Stimulated activated CD4-positive, alpha-beta T cell treated with anti-CD3 and anti-CD28 coated beads, TNF-alpha, amount 100 ng/mL, for 24 hours (primary cell): ENCODE data around the gene TSPYL4.

Experiments used
- DNase-seq, 3 experiments: peaks; one replicate each; pipeline ENCODE4 v3.0.0-alpha.2; 2020; ENCODE audit warnings: low read depth in 3 of 3

Gene TSPYL4

GRCh38 chr6:116271149-116271708 lies 17.4 kb upstream of the TSPYL4 start:
- DNase-seq: no peak

DNA sequence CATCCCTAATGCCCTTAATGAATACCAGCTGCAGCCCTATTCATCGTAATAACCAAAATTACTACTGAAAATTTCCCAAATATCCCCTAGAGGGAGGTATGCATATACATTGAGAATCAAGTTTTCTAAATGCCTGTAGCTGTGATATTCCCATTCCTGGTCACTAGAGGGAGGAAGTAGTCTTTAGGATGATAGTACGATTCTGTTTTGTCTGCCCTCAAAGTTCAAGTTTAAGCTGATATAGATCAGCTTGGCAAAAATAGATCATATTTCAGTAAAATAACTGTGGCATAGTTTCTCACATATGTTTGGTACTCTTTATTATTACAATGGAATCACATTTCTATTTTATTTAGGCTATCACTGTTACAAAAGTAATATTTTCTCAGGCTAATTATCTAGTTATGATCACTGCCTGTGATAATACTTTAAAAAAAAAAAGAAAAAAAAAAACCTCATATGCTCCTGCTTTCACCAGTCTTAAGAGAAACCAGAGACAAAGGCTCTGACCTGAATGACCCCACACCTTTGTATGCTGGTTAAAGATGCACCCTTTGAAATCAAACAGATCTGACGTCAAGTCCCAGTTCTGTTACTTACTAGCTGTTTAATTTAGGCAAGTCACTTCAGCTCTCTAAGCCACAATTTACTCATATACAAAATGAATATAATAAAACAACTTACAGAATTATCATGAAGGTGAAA lies 14.9 kb upstream of the TSPYL4 start:
- DNase-seq: no peak

- no peak for DNase-seq
Observed at GRCh38 chr6:116267836-116268588, 14.1 kb upstream of the TSPYL4 start.

DNA sequence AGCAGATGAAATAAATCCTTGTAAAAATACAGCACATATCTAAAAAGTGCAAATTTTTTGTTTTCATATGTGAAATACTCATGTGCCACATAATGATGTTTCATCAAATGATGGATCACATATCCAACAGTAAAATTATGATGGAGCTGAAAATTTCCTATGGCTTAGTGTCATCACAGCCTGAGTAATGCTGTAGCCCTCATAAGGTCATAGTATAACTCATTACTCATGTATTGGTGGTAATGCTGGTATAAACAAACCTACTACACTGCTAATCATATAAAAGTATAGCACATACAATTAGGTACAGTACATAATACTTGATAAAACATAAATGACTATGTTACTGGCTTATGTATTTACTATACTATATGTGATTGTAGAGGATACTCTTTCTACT lies 12.9 kb upstream of the TSPYL4 start:
- DNase-seq: no peak

DNA sequence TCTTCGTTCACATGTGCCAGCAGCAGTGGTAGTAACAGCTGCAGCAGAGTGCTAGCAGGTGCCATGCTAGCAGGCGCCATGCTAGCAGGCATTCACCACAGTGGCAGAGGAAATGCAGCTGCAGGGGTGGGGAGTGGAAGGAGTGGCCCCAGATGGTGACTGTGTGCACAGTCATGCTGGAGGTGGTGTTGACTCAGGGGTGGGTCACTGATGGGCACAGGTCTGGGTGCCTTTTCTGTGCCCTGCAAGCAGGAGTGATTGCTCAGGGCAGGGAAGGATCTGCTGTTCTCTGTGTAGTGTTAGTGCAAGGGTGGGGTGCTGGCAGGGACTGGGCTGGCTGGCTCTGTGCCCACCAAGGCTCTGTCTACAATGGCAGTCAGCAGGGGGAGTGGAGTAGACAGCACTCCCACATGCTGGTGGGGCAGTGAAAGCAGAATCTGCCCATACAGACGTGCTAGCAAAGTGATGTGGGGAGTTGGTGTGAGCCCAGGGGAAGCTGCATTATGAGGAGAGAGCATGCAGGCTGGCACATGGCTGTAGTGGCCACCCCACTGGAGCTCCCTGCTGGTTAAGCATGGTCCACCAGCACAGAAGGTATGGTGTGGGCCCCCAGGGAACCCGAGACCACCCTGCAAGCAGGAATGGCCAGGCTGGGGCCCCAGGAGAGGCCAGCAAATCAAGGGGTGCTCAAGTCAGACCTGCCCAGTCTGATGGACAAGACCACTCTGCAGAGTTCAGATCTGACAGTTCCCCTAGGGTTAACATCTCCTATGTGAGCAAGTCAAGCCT lies 11.4 kb upstream of the TSPYL4 start:
- DNase-seq: no peak

DNA sequence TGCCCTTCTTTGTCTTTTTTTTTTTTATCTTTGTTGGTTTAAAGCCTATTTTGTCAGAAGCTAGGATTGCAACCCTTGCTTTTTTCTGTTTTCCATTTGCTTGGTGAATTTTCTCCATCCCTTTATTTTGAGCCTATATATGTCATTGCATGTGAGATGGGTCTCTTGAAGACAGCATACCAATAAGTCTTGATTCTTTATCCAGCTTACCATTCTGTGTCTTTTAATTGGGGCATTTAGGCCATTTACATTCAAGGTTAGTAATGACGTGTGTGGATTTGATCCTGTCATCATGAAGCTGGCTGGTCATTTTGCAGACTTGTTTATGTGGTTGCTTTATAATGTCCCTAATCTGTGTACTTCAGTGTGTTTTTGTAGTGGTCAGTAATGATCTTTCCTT lies 9.5 kb upstream of the TSPYL4 start:
- DNase-seq: no peak

DNA sequence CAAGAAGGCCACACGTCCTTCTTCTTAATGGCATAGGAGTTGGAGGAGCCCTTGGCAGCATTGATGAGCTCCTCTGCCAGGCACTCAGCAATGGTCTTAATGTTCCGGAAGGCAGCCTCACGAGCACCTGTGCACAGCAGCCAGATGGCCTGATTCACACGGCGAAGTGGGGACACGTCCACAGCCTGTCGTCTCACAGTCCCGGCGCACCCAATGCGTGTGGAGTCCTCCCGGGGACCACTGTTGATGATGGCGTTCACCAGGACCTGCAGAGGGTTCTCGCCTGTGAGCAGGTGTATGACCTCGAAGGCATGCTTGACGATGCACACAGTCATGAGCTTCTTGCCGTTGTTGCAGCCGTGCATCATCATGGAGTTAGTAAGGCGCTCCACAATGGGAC lies 4.6 kb upstream of the TSPYL4 start:
- no peak for DNase-seq

GRCh38 chr6:116256694-116257093 lies 2.8 kb upstream of the TSPYL4 start:
- no peak for DNase-seq

DNA sequence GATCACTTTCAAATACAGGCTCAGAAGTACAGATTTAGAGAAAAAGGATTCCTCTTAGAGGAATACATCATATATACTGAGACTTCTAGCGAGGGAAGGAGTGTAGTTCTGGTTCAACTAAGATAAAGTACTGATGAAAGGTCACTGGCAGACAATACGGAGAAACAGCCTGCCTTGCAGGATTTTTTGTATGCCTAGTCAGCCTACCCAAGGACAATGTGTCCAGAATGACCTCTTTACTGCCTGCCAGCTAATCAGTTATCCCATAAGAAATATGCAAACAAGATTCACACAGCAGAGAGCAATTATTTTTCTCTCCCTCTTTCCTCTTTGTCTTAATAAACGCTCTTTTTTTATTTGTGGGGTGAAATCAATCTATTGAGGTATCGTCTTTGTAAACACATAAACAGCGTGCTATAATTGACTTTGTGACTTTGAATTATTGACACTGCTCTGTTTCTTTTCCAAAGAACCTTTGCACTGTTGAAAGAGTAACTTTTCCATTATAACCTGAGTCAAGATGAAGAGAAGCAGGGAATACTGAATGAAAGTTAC lies 1.4 kb upstream of the TSPYL4 start:
- no peak for DNase-seq

DNA sequence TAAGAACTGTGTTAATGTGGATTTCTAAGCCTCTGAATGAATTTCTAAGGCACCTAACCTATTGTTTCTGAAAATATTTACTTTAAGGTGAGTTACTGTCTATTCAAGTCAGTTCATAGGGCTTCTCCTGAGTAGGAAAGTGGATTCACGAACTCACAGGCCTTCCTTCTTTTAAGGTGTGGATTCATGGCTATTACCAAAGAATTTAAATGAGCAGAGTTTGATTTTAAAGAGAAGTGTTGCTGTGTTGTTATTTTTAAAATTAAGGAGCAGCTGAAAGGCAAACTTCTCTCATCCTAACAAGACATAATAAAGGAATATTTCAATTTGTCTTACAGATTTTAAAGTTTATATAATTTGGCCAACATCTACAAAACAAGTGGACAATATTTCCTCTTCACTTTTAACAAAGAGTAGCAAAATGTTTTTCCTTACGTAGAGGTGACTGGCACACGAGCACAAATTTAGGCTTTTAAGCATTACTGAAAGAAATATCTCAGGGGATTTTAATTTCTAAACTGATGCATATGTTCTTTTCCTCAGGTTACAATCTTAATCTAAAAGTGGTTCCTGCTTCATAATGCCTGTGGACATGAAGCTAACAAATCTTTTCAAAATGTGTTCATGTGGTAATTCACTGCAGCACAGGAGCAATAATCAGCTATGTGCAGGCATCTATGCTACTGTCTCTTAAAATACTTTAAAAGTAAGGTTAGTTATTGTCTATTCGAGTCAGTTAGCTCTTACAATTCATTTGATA lies 602 bp upstream of the TSPYL4 start:
- DNase-seq: no peak

- DNase-seq: no peak
Observed at GRCh38 chr6:116253188-116253504, 729 bp downstream of the TSPYL4 start.

DNA sequence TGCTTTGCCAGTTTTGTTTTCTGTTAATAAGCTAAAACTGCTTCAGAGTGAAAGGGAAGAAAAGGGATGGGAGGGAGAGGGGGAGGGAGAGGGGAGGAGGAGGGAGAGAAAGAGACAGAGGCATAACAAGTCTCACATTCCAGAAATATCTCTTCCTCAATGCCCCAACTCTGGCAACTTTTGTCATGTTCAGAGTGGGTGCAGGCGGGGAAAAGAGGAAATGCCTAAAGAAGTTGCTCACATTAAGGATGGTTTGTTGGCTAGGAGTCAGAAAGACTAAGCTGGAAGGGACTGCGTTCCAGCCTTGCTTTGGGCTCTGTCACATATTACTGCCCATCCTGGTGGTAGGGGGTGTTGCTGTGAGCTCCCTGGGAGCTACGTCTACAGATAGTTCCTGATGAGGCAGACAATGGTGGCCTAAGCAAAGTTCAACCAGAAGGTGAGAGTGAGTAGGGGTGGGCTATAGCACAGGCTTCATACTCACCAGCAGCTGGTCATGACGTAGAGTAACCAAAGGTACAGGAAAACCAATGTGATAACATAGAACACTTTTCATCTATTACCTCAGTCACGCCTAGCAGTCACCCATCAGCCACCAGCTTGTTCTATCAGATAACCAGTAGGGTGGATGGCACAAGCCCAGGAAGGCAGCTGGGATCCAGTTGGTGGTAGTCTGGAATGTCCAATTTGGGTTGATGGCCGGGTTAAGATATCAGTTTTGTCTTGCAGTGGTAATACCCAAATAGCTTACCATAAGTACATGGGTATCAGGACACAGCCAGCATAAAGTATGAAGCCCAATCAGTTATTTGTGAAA lies 2.1 kb downstream of the TSPYL4 start:
- DNase-seq: no peak

DNA sequence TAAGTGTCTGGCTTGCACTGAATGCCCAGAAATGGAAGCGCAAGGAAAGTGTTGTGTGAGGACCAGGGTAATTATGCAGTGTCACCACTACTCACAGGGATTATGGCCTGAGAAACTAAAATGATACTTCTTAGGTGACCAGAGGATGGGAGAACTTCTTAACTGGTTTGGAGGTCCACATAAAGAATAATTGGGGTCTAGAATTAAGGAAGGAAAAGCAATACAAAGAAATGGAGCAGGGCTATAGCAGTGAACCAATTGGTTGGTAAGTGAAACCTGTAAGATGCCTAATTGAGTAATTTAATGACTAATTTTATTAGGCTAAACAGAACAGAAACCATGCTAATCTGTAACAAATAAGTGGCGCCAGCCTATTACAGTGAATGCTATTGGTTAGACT lies 5.3 kb downstream of the TSPYL4 start:
- no peak for DNase-seq

GRCh38 chr6:116247285-116247684 lies 6.6 kb downstream of the TSPYL4 start:
- no peak for DNase-seq

- DNase-seq: no peak
Observed at GRCh38 chr6:116246089-116246488, 7.8 kb downstream of the TSPYL4 start.

DNA sequence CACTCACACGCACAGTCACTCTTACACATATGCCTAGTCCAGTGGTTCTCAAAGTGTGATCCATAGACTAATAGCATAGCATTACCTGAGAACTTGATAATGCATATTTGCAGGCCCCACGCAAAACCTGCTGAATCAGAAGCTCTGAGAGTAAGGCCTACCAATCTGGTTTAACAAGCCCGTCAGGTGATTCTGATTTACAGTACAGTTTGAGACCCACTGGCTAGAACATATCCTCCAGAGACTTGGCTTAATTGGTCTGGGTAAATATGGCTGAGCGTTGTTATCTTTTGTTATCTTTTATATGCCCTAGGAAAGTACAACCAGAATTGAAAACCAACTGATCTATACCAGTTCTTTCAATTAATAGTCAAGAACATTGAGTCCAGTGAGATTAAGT lies 9.6 kb downstream of the TSPYL4 start:
- DNase-seq: no peak

DNA sequence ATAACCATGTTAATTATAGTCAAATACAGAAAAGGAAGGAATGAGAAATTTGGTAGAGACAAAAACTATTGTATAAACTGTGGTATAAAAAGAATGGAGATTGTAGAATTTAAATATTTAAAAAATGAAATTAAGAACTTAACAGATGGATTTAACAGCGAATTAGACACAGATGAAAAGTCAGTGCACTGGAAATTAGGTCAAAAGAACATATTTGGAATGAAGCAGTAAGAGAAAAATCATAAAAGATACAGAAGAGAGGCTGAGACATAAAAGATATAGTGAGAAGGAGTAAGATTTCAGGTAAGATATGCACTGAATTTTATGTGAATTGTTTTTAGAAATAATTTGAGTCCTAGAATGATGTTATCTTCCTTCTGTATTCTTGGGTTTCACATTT lies 14.0 kb downstream of the TSPYL4 start:
- DNase-seq: no peak

DNA sequence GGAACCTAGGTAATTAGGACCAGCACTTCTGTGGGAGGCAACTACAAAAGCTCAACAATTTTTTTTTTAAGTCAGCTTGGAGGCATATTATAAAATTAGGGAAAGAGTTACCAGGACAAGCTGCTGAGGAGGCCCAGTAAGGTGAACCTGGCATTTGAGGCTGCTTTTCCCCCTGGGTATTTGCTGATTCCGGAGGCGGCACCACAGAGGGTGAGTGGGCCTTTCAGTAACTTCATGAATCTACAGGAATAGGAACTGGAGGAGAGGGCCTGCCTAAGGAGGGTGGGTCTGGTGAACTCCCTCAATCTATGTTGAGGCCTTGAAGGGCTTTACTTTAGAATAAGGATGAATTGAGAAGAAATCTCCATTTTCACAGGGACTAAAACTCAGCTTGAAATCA lies 14.6 kb downstream of the TSPYL4 start:
- no peak for DNase-seq

- DNase-seq: no peak
Observed at GRCh38 chr6:116238083-116238482, 15.8 kb downstream of the TSPYL4 start.

DNA sequence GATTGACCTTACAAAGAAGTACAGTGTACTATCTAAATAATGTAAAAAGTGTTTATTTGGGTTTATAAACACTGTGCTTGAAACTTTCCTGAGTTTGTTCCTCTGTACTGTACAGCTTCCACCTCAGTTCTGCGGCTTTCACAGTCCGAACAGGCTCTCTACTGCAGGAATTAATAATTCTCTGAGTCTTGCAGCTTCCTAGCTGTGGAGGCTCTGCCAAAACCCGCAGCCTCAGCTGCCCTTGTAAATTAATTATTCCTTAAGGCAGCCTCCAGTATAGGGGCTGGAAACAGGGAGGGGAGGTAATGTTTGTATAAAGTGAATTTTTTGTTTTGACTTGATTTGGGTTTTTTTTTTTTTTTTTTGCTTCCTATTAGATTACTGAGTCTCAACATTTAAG lies 19.2 kb downstream of the TSPYL4 start:
- DNase-seq: no peak
